LHCN-M2 (cell line): ENCODE results near the gene NELL2. TPM values are rescaled to one million over a fixed set of nuclear protein-coding genes. Genes with fewer than 3 reads are reported as not detected.
"Not testable (repeated sequence)": the region's sequence is repeated elsewhere in the genome, so short reads cannot be mapped to it uniquely, and the experiment has no call there.

Experiments used
- DNase-seq: peaks from one replicate; pipeline ENCODE4 v3.0.0-alpha.2; 2012; ENCODE audit warnings: low read depth
- total RNA-seq: library from RNA; depleted of rRNA; stranded (reverse); fragments of >200 nt; gene quantifications from 2 replicates; pipeline ENCODE4 v1.2.3, GENCODE V29; 2014

The NELL2 gene
- total RNA-seq, 1 experiment from 2014 or later, result not detected

GRCh38 chr12:44779766-44780165 lies 96.3 kb downstream of the NELL2 start:
- no peak for DNase-seq

- DNase-seq, result no peak
Observed at GRCh38 chr12:44778863-44779262, 97.3 kb downstream of the NELL2 start.

- DNase-seq, result no peak
Observed at GRCh38 chr12:44777044-44777443, 99.1 kb downstream of the NELL2 start.

GRCh38 chr12:44775901-44776300 lies 100.2 kb downstream of the NELL2 start:
- no peak for DNase-seq

GRCh38 chr12:44774815-44775411 lies 101.2 kb downstream of the NELL2 start:
- peak; percentile 4 for DNase-seq

- DNase-seq, result no peak
Observed at GRCh38 chr12:44771485-44772021, 104.6 kb downstream of the NELL2 start.

- DNase-seq, result no peak
Observed at GRCh38 chr12:44765796-44766195, 110.3 kb downstream of the NELL2 start.

GRCh38 chr12:44763021-44763420 lies 113.1 kb downstream of the NELL2 start:
- no peak for DNase-seq

GRCh38 chr12:44759289-44759688 lies 116.8 kb downstream of the NELL2 start:
- DNase-seq, result no peak

GRCh38 chr12:44750468-44750867 lies 125.6 kb downstream of the NELL2 start:
- DNase-seq, result no peak

GRCh38 chr12:44749566-44749965 lies 126.5 kb downstream of the NELL2 start:
- no peak for DNase-seq

GRCh38 chr12:44748950-44749468 lies 127.1 kb downstream of the NELL2 start:
- DNase-seq, result no peak

- not testable (repeated sequence) for DNase-seq
Observed at GRCh38 chr12:44741292-44741980, 134.7 kb downstream of the NELL2 start.

GRCh38 chr12:44738051-44738450 lies 138.1 kb downstream of the NELL2 start:
- DNase-seq, result no peak

- DNase-seq, result no peak
Observed at GRCh38 chr12:44728566-44728965, 147.5 kb downstream of the NELL2 start.

GRCh38 chr12:44720265-44720664 lies 155.8 kb downstream of the NELL2 start:
- no peak for DNase-seq

- no peak for DNase-seq
Observed at GRCh38 chr12:44717612-44718011, 158.5 kb downstream of the NELL2 start.

GRCh38 chr12:44716711-44717110 lies 159.4 kb downstream of the NELL2 start:
- no peak for DNase-seq

- no peak for DNase-seq
Observed at GRCh38 chr12:44711736-44712135, 164.4 kb downstream of the NELL2 start.

- DNase-seq, result no peak
Observed at GRCh38 chr12:44709166-44709565, 166.9 kb downstream of the NELL2 start.

GRCh38 chr12:44708218-44708617 lies 167.9 kb downstream of the NELL2 start:
- no peak for DNase-seq

GRCh38 chr12:44703182-44703910 lies 172.8 kb downstream of the NELL2 start:
- DNase-seq, result no peak
